GM18502 (cell line): ENCODE measurements around the gene NECTIN1.

Experiments used
- ATAC-seq: cut with Tn5 transposase; IDR thresholded peaks from one replicate; pipeline ENCODE4 v1.9.1; 2021; ENCODE audit warnings: mild to moderate bottlenecking; ENCODE audit not compliant: unreplicated experiment, poor library complexity

Gene NECTIN1

DNA sequence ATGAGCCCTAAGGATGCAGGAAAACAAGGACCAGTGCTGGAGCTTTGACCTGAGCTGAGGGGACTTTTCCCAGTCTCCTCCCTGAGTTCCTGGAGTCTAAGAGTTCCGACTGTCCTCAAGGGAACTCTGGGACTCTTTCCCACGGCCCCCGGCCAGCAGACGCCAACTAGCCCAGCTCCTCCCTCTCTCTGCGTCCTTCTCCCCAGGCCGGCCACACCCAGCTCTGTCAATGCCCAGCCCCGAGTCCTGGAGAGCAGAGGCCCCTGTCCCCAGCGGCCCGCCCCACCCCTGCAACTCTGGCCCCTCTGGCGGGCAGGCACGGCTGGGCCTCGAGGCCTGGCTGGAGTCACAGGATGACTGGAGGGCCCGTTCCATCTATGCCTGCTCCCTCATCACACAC lies 29.8 kb downstream of the NECTIN1 start:
- no peak for ATAC-seq

DNA sequence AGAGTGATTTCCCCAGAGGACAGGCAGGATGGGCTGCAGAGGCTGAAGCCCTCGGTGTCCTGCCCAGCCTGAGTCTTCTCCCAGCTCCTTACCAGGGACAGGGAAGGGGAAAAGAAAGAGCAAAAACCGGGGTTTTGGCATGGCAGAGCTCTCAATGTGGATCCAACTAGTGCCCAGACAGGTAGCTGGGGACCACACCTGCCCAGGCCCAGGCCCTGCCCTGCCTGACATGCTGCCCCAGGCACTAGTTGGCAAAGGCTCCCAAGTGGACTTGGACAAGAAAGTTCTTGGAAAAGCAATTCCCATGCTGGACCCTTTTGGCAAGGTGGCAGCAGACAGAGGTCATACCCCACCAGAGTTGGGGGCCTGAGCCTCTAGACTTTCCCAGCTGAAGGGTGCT lies 31.1 kb downstream of the NECTIN1 start:
- no peak for ATAC-seq

DNA sequence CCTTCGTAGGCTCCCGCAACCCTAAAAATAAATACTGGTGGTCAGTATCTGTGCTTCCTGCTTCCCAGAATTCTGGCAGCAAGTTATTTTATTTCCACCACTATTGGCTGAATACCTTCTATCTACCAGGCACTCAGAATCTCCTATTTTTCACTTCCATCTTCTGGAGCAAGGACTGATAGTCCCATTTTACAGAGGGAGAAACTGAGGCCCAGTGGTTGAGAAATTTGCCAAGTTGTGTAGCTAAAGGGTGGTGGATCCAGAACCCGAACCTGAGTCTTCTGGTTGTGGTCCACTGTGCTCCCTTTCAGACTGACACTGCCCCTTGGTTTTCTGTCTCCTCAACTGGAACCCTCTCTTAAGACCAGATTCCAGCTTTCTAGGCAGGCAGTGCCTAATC lies 31.6 kb downstream of the NECTIN1 start:
- no peak for ATAC-seq

DNA sequence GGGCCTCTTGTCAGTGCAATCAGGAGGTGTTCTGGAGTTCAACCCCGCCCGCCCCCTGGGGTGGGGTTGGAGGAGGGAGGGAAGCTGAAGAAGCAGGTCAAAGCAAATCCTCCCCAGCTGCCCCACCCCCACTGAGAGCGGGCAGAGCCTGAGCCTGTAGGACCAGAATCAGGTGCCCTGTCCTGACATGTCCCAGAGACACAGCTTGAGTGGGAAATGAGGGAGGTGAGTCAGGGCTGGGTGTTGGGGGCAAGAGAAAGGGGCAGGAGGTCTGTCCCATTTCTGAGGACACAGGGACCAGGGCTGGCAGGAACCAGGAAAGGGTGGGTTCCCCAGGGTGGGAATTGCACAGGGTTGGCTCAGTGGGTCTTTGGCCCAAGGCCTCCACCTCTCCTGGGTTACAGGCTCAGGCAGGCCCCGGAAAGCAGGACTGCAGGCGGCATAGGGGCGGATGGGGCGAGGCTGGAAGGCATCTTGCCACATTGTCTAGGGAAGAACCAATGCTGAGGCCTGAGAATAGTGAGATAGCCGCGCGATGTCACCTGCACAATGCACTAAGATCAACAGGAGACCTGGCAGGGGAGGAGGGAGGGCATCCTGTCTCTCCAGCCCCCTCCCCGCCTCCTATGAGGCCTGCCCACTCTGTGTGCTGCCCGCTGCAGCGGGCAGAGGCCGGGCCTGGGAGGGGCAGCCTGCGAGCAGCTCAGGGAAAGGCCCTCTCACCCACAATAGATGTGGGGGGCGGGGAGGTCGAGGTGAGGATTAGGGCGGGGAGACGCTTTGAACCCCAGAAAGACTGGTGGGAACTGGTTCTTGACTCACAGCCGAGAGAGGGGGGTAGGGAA lies 32.4 kb downstream of the NECTIN1 start:
- no peak for ATAC-seq

DNA sequence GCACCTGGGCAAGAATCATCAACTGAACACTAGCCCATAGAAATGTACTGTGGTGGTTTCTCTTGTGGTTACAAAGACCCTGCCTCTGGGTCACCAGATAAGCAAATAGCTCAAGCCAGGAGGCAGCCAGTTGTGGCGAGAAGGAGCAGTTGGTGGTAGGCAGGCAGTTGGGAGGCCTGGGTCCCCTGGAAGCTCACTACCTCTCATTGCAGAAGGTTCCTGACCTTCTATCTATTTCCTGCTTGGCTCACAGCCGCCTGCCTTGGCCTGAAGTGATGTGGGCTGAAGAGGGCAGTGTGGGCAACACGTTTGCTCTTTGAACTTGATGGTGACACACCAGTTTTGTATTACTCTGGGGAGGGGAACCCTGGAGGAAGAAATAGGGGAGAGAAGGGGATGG lies 34.7 kb downstream of the NECTIN1 start:
- ATAC-seq, result no peak

DNA sequence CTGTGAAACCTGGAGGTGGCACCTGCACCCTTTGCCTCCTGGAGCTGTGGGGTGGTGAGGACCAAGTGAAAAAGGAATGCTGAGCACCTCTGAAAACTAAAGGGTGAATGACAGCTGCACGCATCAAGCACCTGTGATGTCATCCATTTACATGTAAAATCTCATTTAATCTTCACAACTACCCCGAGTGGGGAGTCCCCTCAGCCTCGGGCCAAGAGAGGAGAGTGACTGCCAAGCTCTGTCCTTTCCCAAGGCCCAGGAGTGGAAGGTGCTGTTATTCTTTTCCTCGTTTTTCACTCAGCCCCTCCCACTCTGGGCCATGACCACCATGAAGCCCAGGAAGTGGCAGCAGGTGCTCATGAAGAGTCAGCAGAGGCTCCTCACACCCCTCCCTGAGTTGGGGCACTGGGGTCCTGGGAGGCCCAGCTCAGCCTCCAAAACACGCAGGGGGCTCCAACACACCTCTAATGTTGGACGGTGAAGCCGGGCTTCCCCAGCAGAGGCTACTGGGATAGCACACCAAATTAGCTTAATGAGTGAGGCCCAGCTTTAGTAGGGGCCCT lies 35.7 kb downstream of the NECTIN1 start:
- ATAC-seq, result no peak

DNA sequence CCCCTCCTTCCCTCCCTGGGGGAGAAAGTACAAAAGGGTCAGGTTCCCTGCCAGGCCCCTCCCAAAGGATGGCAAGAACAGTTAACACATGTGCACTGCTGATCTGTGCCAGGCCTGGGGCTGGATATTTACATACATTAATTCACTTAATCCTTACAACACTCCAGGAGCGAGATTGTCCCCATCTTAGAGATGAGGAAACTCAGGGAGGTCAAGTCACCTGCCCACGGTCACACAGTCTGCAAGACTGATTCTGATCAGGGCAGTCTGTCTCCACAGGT lies 36.5 kb downstream of the NECTIN1 start:
- ATAC-seq, result no peak

DNA sequence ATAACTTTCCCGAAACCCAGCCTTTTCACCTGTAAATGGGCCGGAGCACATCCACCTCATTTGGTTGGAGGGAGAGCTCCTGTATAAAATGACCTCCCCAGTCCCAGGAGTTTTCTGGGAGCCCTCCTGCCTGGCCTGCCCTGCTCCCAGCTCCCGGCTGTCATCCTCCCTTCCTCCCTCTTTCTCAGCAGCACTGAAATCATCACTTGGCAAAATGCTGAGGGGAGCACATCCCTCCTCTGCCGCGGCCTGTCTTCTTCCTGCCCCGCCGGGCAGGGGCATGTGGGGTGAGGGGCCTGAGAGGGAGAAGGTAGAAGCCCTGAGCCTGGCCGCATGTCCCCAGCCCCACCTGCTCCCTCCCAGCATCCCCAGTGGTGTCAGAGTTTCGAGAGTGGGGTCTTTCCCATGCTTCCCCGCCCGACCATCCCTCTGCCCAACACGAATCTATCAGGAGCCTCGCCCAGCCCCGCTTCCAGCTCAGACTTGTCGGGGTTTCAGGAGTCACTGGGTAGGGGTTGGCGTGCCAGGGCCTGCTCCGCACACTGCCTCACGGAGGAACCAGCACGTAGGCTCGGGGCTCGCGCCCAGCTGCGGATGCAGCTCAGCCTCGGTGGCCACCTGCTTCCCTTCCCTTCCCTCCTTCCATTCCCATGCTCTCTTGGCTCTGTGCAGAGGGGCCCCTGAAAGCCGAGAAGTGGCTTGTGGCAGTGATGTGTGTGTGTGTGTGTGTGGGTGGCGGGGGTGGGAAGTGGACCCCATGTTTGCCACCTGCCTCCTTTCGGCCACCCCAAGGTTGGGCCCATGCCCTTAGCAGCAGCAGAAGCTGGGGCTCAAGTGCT lies 37.1 kb downstream of the NECTIN1 start:
- no peak for ATAC-seq

DNA sequence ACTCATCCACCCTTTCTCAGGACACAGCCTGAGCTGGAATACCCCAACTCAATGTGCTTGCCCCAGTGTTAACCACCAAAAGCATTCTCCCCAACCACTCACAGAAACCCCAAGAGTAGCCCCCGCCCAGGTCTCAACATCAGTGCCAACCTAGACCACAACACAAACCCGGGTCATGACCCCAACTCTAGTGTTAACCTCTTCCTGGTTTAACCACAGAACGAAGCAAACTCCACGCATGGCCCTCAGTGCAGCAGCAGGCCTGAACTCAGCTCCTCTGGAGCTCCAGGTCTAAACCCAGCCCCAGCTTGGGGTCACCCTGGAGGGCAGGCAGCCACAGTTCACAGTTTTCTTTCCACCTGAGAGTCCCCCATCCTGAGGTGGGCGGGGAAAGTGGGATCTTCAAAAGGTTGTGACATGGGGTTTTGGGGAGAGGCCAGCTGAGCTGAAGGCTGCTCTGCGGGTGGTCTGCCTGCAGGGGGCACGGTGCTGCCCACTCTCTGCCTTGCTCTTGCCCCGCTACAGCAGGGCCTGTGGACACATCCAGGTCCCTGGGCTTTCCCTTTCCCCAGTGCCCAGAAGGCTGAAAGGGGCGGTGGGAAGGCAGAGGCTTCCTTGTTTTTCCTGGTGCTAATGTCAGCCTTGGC lies 37.9 kb downstream of the NECTIN1 start:
- peak; percentile 49 for ATAC-seq

DNA sequence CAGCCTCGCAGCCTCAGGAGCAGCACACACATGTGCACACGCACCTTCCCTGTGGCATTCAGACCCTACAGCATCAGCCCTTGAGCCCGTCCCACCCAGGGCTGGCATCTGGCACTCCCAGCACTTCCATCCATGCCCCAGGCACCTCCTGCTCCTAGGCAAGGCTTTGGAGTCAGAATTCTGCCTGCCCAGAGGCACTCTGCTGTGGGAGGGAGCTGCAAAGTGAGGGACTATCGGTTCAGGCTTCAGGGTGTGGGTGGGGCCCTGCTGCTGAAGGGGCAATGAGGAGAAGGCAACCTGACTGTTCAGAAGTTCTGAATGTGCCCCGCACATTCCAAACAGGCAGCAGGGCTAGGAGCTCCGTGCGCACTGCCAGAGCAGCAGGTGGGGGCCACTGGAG lies 39.7 kb downstream of the NECTIN1 start:
- no peak for ATAC-seq

DNA sequence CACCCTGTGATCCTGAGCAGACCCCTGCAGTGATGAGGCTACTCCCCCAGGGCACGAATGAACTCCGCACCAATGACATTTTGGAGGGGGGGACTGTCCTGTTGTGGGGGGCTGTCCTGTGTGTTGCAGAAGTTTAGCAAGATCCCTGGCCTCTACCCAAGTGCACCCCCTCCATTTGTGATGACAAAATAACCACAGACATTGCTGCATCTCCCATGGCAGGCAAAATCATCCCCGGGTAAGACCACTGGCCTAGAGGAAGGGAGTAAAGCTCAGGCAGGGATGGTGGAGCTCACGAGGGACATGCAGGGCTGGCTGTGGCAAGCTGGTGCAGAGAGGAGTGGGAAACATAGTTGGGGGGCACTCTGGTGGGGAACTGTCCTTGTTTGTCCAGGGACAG lies 40.6 kb downstream of the NECTIN1 start:
- no peak for ATAC-seq

DNA sequence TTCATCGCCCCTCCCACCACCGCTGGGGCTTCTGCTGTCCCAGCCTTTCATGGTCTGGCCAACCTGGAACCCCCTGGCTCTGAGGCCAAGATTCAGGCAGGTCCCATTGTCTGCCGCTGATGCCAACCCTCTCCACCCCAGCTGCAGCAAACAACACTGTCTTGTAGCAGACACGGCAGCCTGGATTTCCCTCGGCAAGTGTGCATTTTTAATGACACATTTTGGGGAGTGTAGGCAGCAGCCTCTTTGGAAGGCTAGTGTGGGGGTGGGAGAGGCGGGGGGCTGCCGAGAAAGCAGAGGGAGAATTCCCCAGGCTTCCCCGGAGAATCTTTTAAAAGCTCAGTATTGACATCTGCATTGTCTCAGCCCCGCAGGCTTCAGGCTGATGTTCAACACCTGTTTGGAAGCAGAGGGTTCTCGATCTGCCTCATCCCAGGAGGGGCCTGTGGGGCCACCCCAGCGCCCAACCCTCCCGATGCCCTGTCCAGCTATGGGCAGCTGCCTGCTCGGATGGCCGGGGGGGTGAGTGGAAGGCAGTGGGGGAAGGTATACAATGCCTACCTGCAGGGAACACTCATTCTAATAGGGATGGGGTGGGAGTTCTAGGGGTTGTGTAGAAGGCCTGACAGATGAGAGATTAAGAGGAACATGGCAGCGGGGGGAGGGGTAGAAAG lies 41.5 kb downstream of the NECTIN1 start:
- ATAC-seq, result no peak

DNA sequence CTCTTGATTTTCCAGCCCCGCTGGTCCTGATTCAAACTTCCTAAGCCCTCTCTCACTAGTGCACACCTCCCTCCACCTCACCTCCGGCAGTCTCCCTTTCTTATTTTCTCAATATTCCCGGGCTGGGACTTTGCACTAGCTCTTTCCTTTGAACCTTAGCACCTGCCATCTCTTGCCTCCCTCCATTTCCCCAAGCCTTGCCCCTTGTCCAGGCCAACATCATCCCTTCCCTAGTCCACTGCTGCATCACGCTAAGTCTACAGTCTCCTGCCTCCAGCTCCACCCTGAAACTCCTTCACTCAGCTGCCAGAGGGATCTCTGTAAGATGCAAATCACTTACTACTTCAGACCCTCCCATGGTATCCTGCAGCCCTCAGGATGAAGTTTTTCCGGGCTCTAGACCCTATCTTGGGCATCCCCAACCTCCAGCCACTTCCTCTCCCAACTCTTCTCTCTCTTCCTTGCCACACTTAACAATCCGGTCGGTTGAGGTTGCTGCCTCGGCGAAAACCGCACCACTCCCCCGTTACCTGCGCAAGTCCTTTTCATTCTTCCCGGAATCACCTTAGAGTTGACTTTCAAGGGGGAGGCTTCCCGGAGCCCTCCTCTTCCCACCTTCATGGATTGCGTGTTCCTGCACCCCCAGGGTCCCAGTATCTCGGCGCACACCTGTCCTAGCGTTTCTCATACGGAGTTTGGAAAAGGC lies 42.7 kb downstream of the NECTIN1 start:
- ATAC-seq, result no peak

DNA sequence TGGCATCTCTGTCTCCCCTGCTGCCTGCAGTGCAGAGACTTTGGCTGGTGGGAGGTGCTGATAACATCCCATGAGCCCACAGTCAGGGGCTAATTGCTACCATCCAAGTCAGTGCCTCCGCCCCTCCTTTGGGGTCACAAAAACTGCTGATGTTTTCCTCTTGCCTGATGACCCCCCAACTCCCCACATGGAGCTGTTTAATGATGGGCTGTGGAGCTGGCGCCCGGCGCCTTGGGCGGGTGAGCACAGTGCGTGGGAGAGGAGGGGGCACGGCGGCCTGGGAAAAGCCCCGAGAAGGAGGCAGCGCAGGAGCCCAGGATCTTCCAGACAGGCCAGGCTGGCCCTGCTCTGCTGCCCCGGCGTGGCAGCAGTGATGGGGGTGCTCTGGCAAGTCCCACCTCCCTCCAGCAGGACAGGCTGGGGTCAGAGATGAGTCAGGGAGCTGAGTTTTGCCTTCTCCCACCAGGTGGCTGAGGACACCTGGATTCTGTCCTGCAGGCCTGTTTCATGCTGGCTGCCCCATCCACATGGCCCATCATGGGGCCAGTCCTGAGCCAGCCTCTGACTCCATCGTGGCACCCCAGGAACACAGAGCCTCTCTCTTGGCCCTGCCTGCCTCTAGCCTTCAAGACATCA lies 43.8 kb downstream of the NECTIN1 start:
- ATAC-seq, result no peak

DNA sequence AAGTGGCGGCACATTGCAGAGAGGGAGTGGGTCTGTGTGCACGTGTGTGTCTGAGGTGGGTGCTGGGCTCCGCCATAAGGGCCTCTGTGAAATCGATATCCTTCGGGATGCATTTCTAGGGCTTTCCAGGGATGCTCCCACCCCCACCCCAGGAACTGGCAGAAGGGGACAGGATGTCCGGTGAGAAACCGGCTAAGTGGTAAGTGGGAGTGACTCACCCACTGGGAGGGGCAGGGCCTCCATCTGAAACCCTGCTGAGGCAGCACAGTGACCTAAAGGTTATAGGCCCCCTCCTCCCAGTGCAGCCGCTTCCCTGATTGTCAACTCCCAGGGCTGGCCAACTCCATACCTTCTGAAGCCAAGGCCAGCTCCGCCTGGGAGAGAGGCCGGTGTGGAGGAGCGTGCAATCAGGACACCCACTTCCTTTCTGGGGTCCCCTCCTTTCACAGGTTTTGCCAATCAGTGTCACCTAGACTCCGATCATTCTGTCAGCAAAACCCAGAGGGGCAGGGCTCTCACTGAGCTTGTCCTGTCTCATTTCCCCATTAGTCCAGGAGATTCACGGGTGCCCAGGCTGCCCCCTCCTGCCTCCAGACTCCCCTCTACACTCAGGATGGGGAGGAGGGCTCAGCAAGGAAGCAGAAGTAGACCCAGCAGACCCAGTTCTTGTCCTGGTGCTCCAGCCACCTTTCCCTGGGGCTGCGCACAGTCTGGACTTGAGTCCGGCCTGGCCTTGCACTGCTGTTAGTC lies 44.5 kb downstream of the NECTIN1 start:
- no peak for ATAC-seq

DNA sequence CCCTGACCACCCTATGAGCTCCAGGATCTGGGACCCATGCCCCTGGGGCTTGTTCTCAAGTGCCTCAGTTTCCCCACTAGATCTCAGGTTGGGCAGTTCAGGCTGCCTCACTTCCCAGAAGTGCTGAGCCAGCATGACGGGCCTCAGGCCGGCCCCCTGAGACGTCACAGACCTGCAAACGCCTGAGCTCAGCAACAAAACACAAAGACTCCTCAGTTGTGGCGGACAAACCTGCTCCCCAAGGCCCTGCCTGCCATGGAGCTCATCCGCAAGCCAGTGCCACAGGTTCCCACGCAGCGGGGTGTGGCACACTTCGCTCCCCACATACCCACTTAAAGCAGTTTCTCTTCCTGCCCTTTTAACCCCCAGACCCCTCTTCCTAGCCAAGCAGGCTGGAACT lies 45.2 kb downstream of the NECTIN1 start:
- no peak for ATAC-seq

DNA sequence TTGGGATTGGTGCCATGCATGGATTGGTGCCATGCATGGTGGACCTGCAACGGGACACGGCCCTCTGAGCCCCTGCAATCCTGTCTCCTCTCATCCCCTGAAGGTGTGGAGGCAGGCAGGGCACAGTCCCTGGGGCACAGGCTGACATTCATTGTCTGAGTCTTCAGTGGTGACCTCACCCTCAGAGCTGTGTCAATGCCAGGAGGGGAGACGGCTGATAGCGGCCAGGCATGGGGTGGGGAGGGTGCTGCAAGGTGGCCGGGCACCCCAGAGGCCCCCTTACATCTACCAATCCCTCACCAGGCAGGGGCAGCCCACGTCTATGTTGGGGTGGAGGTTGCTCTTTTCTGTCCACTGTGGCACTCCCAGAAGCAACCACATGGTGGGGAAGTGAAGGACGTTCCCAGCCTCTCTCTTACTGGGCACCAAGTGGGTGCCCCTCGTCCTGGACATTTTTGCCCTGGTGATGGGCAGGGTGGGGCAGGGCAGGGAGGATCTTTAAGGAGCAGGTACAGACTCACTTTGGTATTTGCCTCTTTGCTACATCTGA lies 47.6 kb downstream of the NECTIN1 start:
- no peak for ATAC-seq

DNA sequence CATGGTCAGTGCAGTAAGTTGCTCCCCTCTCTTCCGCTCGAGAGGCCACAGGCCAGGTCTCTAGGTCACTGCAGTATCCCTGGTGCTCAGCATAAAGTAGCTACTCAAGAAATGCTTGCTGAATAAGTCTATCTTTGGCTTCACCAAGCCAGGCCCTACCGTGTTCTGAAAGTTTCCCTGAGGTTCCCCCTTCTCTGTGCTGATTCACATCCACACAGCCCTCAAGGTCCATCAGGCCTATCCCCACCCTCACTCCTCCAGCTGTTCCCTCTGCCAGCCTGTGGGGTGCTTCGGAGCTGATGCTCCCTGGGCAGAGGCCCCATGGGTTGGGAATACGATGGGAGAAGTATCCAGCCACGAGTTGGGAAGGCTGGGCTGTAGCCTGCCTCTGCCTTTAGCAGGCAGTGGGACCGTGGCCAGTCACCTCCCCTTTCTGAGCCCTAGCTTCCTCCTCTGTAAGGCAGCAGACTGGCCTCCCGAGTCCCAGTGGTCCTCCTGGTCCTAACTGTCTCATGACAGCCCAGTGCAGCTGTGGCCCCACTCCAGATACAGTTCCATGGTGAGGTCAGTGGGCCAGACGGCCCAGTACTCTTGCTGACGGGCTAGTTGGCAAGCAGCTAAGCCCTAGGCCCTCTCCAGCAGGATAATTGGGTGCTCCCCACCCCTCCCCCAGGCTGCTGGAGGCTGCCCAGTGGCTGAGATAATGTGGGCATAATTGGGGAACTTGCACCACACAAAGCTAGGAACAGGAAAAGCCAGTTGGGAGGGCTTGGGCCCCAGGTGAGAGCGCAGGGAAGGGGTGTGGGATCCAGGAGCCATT lies 48.2 kb downstream of the NECTIN1 start:
- no peak for ATAC-seq
